SJCRH30 (cell line): Measurements from ENCODE around the gene ANKRD17. TPM values are rescaled to one million over a fixed set of nuclear protein-coding genes. Genes with fewer than 3 reads are reported as not detected.
"Not testable (repeated sequence)": the region's sequence is repeated elsewhere in the genome, so short reads cannot be mapped to it uniquely, and the experiment has no call there.

Experiments
- DNase-seq, 2 experiments: peaks; one replicate each; pipeline ENCODE4 v3.0.0-alpha.2; 2015 to 2020
- H3K27ac ChIP-seq: fragments of 250-450 bp; sonication (Bioruptor Pico); 2 replicates; pipeline ENCODE4 v1.5.1; 2020; ENCODE audit warnings: mild to moderate bottlenecking, moderate library complexity
- H3K27me3 ChIP-seq: fragments of 250-450 bp; sonication (Bioruptor Pico); 2 replicates; pipeline ENCODE4 v1.5.1; 2020; ENCODE audit warnings: mild to moderate bottlenecking, moderate library complexity
- H3K36me3 ChIP-seq: fragments of 250-450 bp; sonication (Bioruptor Pico); 2 replicates; pipeline ENCODE4 v1.5.1; 2020; ENCODE audit warnings: mild to moderate bottlenecking, moderate library complexity
- H3K4me1 ChIP-seq: fragments of 250-450 bp; sonication (Bioruptor Pico); 2 replicates; pipeline ENCODE4 v1.5.1; 2020; ENCODE audit warnings: mild to moderate bottlenecking, moderate library complexity
- H3K4me3 ChIP-seq: fragments of 250-450 bp; sonication (Bioruptor Pico); 2 replicates; pipeline ENCODE4 v1.5.1; 2020; ENCODE audit warnings: mild to moderate bottlenecking, moderate library complexity
- H3K9me3 ChIP-seq: fragments of 250-450 bp; sonication (Bioruptor Pico); replicated peaks from 2 replicates; pipeline ENCODE4 v1.5.1; 2020; ENCODE audit warnings: mild to moderate bottlenecking, moderate library complexity
- total RNA-seq: library from RNA; depleted of rRNA; stranded (reverse); fragments of >200 nt; shearing (Covaris generic); gene quantifications from 2 replicates; pipeline ENCODE4 v1.2.3, GENCODE V29; 2014

The ANKRD17 gene
- total RNA-seq, 1 experiment from 2014 or later = 82.3 TPM

DNA sequence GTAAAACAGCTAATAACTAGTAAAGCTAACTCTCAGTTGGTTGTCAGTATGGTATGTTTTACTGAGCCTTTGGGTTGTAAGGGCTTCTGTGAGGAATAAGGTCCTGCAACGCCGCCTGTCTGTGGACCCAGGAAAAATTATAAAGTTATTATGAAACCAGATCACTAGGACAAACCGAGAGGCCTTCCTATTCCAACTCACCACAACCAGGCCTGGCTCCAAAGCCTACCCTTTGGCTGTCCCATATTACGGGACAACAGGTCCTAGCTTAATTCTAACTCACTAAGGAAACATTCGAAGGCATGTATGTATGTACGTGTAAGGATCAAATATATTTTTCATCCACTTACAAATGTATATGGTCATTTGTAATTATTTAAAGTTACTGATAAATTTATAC lies 1.4 kb downstream of the ANKRD17 start:
- peak overlapping the region; percentile 90 for H3K27ac ChIP-seq
- peak overlapping the region; percentile 80 for H3K4me3 ChIP-seq
- H3K27me3 ChIP-seq = no peaks in the 10 kb centered on the region
- H3K36me3 ChIP-seq = peaks cover 38% of the 10 kb centered on the region
- peaks cover 3% of the 10 kb centered on the region for H3K4me1 ChIP-seq
- DNase-seq = peak; percentile 81 to 92
- no peaks in the 10 kb centered on the region for H3K9me3 ChIP-seq

DNA sequence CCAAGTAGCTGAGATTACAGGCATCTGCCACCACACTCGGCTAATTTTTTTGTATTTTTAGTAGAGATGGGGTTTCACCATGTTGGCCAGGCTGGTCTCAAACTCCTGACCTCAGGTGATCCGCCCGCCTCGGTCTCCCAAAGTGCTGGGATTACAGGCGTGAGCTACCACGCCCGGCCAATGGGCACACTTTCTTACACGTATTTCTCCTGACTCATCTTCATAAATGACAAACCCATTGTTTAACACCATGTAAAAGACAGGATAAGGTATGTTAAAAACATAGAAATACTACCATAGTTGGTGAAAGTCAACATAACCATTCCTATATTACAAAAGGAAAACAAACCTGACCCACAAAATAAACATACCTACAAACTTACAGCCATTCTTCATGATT lies 2.8 kb downstream of the ANKRD17 start:
- H3K27me3 ChIP-seq, H3K4me1 ChIP-seq, DNase-seq, H3K27ac ChIP-seq, H3K9me3 ChIP-seq, H3K4me3 ChIP-seq: not testable (repeated sequence)
- peaks cover 49% of the 10 kb centered on the region for H3K36me3 ChIP-seq

DNA sequence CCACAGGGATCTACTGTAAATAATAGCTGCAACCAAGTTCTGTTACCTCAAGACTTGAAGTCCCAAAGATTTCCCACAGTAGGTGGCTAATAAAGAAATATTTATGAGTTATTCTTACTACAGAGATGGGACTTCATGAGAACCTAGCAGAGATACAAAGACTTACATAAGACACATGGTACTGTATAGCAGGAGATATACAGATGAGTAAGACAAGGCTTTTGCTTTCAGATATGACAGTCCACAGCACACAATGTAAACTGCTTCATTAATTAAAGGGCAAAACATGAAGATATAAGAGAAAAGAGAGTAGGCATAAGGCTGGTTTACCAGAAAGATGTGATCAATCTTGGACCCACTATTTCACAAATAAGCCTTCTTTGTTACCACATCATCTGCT lies 6.6 kb downstream of the ANKRD17 start:
- peaks cover 71% of the 10 kb centered on the region for H3K36me3 ChIP-seq
- H3K27ac ChIP-seq = no peak overlapping the region
- H3K4me1 ChIP-seq = no peaks in the 10 kb centered on the region; the same call in none of the 2 replicates
- DNase-seq = no peak
- no peaks in the 10 kb centered on the region for H3K27me3 ChIP-seq
- no peak overlapping the region for H3K4me3 ChIP-seq
- no peaks in the 10 kb centered on the region; the same call in 1 of the 2 replicates for H3K9me3 ChIP-seq

DNA sequence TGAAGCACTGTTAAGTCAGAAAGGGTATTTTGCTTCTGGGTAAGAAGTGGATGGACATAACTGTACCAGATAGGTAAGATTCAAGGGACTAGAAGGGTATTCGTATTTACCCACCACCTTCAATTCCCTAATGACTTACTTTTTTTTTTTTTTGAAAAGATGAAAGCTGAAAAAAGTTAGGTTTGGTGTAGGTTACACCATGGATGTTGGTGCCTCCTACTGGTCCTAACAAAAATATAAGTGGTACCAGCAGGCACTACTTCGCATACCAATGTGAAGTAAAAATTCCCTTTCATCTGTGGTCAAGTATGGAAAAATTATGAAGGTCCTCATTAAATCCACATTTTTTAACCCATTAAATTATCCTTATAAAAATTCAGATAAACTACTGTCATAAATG lies 7.2 kb downstream of the ANKRD17 start:
- no peak for DNase-seq
- no peak overlapping the region for H3K27ac ChIP-seq
- no peak overlapping the region for H3K4me3 ChIP-seq
- peaks cover 65% of the 10 kb centered on the region for H3K36me3 ChIP-seq
- no peaks in the 10 kb centered on the region; the same call in none of the 2 replicates for H3K4me1 ChIP-seq
- H3K9me3 ChIP-seq = no peaks in the 10 kb centered on the region; the same call in 1 of the 2 replicates
- no peaks in the 10 kb centered on the region for H3K27me3 ChIP-seq

DNA sequence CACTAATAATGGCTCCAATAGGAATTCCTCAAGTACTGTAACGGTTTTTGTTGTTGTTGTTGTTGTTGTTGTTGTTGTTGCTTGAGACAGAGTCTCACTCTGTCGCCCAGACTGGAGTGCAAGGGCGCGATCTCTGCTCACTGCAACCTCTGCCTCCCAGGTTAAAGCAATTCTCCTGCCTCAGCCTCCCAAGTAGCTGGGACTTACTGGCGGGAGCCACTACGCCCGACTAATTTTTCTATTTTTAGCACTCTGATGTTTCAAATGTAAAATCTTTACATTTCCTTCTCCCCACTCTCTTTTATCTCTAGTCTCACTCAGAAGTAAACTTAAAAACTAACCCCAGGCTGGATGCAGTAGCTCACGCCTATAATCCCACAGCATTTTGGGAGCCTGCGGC lies 8.0 kb downstream of the ANKRD17 start:
- Histone ChIP-seq H3K27ac (no peak overlapping the region), H3K9me3 (no peaks in the 10 kb centered on the region; the same call in 1 of the 2 replicates), H3K36me3 (peaks cover 63% of the 10 kb centered on the region), H3K4me1 (no peaks in the 10 kb centered on the region; the same call in 1 of the 2 replicates), H3K27me3 (no peaks in the 10 kb centered on the region), H3K4me3 (no peak overlapping the region)
- no peak for DNase-seq

DNA sequence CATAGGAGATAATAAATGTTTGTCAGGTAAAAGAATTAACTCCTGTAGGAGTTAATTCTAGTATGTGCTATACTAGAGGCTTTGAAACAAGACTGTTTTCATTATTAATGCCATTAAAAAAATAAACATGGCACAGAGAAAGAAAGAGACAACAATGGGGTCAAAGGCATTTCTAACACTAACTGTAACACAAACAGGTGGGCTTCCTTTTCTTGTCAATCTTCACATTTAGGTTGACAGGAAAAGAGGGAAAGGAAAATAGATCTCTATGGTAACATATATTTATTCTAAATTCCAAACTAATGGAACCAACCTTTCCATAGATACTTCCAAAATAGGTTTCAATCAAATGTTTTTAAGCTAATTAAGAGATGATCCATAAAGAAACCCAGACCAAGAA lies 9.8 kb downstream of the ANKRD17 start:
- no peaks in the 10 kb centered on the region; the same call in 1 of the 2 replicates for H3K4me1 ChIP-seq
- H3K36me3 ChIP-seq = peaks cover 66% of the 10 kb centered on the region
- H3K27me3 ChIP-seq = no peaks in the 10 kb centered on the region
- H3K4me3 ChIP-seq = no peak overlapping the region
- no peaks in the 10 kb centered on the region; the same call in 1 of the 2 replicates for H3K9me3 ChIP-seq
- no peak for DNase-seq
- no peak overlapping the region for H3K27ac ChIP-seq

DNA sequence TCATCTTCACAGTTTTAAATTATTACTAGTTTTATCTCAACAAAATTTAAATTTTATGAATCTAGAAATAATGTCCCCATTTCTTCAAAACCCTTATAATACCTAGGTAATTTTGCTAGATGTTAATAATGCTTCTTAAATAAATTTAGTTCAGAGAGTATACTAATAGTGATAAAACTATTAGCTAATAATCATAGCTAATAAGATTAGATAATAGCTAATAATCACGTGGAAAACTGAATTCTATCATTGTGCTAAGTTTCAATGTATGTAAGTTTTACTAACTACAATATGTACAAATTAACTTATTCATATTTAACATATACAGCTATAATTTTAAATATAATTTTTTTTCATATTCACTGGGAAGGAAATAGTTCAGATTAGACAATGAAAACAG lies 10.2 kb downstream of the ANKRD17 start:
- Histone ChIP-seq H3K36me3 (peaks cover 64% of the 10 kb centered on the region), H3K4me1 (no peaks in the 10 kb centered on the region; the same call in 1 of the 2 replicates), H3K9me3 (no peaks in the 10 kb centered on the region; the same call in 1 of the 2 replicates), H3K27me3 (no peaks in the 10 kb centered on the region), H3K4me3 (no peak overlapping the region), H3K27ac (no peak overlapping the region)
- DNase-seq = no peak

DNA sequence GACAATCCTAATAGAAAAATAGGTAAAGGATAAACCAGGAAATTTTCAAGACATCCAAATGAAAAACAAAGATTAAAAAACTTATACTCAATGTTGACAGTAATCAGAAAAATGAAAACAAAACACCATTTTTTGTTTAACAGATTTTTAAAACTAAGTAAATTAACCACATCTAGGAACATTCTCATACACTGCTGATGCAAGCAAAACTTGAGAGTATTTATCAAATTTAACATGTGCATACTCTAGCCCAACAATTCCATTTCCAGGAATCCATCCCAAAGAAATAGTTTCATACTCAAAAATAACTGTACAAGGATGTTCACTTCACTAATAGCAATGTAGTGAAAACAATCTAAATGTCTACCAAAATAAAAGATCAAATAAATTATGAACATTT lies 11.5 kb downstream of the ANKRD17 start:
- peaks cover 53% of the 10 kb centered on the region for H3K36me3 ChIP-seq
- H3K9me3 ChIP-seq = no peaks in the 10 kb centered on the region; the same call in 1 of the 2 replicates
- no peak overlapping the region for H3K27ac ChIP-seq
- DNase-seq = no peak
- no peaks in the 10 kb centered on the region; the same call in 1 of the 2 replicates for H3K4me1 ChIP-seq
- H3K4me3 ChIP-seq = no peak overlapping the region
- H3K27me3 ChIP-seq = no peaks in the 10 kb centered on the region

DNA sequence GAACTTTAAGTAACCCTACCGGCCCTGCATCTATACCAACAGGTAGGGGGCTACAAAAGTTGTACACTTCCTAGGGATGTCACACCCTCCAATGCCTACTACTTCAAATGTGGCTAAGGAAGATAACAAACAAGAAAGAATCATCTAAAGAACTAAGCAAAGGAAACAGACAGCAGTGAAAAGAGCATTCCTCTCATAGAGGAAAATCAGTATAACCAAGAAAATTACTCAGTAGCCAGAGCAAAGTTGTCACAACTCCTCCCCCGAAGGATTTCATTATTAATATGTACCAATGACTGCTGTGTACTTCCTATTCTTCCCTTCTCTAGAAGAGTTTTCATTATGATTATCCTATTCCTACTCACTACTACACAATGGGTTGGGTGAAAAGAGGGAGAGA lies 12.6 kb downstream of the ANKRD17 start:
- no peaks in the 10 kb centered on the region; the same call in 1 of the 2 replicates for H3K4me1 ChIP-seq
- H3K4me3 ChIP-seq = no peak overlapping the region
- H3K9me3 ChIP-seq = no peaks in the 10 kb centered on the region; the same call in 1 of the 2 replicates

DNA sequence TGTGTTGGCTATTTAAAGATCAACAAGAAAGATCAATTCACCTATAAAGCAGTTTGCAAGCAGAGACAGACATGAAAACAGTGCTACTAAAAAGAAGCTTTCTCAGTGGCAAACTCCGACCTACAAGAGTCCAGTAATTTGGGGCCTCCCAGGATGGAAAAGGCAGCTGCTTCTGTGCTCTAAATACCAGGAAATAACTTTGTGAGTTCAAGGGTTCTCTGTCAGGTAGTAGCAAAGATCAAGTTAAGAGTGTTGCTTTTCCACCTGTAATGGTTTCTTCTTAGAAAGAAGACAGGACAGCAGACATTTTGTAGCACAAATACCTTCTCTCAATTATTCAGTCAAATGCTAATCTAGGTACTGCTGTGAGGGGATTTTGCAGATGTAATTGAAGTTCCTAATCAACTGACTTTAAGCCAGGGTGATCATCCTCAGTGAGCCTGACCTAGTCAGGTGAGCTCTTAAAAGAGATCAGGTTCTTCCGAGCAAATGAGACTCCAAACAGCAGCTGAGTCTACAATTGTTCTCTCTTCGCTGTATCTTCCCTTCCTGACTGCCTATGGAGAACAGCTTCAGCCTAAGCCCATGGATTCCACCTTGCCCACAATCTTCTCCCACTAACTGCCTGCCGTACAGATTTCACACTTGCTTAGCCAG lies 13.5 kb downstream of the ANKRD17 start:
- no peak overlapping the region for H3K27ac ChIP-seq
- H3K9me3 ChIP-seq = no peaks in the 10 kb centered on the region; the same call in 1 of the 2 replicates
- H3K27me3 ChIP-seq = no peaks in the 10 kb centered on the region
- DNase-seq = no peak
- H3K4me1 ChIP-seq = no peaks in the 10 kb centered on the region; the same call in 1 of the 2 replicates
- H3K4me3 ChIP-seq = no peak overlapping the region
- peaks cover 40% of the 10 kb centered on the region for H3K36me3 ChIP-seq

More for the DNA sequence above, 12.6 kb downstream of the ANKRD17 start:
- H3K27me3 ChIP-seq = no peaks in the 10 kb centered on the region
- peaks cover 47% of the 10 kb centered on the region for H3K36me3 ChIP-seq
- H3K27ac ChIP-seq = no peak overlapping the region
- DNase-seq = no peak

DNA sequence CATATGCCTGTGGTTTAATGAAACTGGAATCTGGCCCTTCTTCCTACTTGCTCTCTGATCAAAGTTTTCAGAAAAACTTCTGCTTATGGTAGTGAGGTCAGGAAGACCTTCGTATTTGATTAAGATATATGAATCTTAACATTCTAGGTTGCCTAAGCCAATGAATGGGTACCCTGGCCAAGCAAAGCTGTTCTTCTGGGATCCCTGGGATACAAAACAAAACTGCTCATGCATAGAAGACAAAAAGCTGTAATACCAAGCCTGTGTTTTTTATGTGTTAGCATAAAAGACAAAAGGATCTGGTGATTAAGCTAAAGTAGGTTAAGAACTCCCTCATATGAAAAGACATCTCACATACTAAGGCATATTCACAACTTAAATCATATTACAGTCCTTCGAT lies 21.6 kb downstream of the ANKRD17 start:
- Histone ChIP-seq H3K4me1 (no peaks in the 10 kb centered on the region), H3K27ac (no peak overlapping the region), H3K36me3 (peaks cover 59% of the 10 kb centered on the region), H3K9me3 (no peaks in the 10 kb centered on the region), H3K27me3 (no peaks in the 10 kb centered on the region), H3K4me3 (no peak overlapping the region)
- no peak for DNase-seq

DNA sequence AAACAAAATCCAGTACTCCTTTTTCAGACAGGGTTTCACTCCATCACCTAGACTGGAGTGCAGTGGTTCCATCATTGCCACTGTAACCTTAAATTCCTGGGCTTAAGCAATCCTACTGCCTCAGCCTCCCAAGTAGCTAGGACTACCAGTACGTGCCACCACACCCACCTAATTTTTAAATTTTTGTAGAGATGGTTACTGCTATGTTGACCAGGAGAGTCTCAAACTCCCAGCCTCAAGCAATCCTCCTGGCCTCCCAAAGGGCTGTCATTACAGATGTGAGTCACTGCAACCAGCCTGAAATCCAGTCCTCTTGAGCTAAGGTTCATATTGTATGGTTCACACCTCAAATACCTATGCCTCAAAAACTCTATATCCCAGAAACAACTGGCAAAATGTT lies 22.4 kb downstream of the ANKRD17 start:
- no peaks in the 10 kb centered on the region for H3K4me1 ChIP-seq
- no peaks in the 10 kb centered on the region for H3K9me3 ChIP-seq
- no peak overlapping the region for H3K4me3 ChIP-seq
- DNase-seq = no peak
- H3K27ac ChIP-seq = no peak overlapping the region
- peaks cover 57% of the 10 kb centered on the region for H3K36me3 ChIP-seq
- H3K27me3 ChIP-seq = no peaks in the 10 kb centered on the region

DNA sequence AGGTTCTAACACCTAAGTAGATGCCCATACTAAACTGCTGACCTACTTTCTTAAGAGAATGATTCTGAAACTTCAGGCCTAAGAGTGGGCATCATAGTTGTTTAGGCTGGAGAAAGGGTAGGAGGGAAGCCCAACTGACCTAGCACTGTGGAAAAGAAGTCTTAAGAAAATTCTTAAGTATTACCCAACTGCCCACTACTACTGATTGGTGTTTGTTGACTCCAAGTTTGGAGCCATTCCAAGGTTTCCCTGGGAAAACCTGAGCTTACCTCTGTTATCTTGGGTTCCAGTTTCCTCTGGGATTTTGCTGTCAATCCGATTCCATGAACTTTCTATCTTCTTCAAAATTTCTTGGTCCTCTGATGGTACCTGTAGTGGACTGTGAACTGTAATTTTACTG lies 23.9 kb downstream of the ANKRD17 start:
- H3K27ac ChIP-seq = no peak overlapping the region
- no peaks in the 10 kb centered on the region for H3K9me3 ChIP-seq
- H3K4me1 ChIP-seq = no peaks in the 10 kb centered on the region
- no peak for DNase-seq
- no peaks in the 10 kb centered on the region for H3K27me3 ChIP-seq
- H3K36me3 ChIP-seq = peaks cover 68% of the 10 kb centered on the region
- no peak overlapping the region for H3K4me3 ChIP-seq

DNA sequence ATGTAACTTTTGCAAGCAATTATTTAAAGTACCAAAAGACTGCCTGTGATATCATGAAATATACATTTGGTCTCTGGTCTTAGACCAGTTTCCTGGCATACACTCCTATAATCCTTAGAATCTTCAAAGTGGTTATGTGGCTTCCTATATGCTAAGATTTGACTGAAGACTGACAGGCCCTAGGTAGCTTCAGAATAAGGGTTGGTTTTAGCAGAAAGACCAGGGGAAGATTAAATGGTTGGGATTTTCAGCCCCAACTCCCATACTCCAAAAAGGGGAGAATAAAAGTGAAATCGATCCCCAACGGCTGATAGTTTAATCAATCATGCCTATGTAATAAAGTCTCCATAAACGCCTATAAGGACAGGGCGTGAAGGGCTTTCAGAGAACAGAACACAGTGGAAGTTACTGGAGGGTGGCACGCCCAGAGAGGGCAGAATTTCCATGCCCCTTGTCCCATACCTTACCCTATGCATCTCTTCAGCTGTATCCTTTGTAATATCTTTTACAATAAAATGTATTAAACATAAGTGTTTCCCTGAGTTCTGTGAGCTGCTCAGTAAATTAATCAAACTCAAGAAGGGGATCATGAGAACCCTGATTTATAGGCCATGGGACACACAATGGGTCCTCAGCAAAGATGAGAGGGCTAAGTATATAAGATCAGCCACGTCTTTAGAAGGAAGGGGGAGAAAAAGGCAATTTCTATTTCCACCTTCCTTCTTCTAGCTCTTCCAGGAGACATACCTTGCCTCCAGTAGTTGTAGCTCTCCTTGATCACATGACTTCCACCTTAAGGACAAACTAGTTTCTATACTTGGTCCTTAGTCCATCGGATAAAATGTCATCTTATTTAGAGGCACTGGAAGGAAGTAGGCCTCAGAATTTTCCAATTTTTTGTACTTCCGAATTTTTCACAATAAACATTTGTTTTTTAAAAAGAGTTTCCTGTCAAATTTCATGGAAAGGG lies 26.8 kb downstream of the ANKRD17 start:
- no peaks in the 10 kb centered on the region for H3K27me3 ChIP-seq
- no peaks in the 10 kb centered on the region for H3K4me1 ChIP-seq
- H3K27ac ChIP-seq = no peak overlapping the region
- no peak for DNase-seq
- H3K9me3 ChIP-seq = no peaks in the 10 kb centered on the region
- peaks cover 70% of the 10 kb centered on the region for H3K36me3 ChIP-seq
- H3K4me3 ChIP-seq = no peak overlapping the region
